Left hindlimb (tissue), 1 donor: ENCODE measurements around the gene NF1.
"Not testable (repeated sequence)": the region's sequence is repeated elsewhere in the genome, so short reads cannot be mapped to it uniquely, and the experiment has no call there.

Experiments
- DNase-seq: peaks from one replicate; pipeline ENCODE4 v3.0.0-alpha.2; 2018

The NF1 gene

DNA sequence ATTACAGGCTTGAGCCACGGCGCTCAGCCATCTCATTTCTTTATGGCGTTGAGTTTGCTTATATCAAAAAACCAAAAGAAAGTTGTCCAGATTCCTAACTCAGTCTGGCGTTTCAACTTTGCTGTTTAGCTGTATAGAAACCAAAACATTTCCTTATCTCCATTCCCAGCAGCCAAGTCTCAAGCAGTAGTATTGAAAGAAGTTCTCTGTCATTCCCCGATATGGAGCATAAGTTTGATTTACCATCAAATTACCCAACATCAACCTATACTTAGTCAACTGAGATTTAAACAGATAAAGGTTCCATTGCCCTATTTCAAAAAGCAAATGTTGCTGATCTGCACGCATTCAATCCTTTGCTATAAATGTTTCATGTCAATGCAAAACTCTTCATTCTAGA, 269.2 kb downstream of the NF1 start:
- no peak for DNase-seq

DNA sequence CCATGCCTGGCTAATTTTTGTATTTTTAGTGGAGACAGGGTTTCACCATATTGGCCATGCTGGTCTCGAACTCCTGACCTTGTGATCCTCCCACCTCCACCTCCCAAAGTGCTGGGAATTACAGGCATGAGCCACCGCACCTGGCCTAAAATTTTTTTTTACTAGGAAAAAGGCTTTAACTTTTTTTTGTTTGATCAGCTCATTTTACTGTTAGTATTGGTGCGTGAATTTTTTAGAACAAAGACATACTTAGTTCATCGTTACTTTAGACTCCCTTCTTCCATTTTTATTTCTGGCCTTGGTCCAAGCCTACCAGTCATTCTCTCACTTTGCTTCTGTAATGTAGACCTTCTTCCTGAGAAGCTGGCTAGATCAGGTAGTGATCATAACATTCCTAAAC, 271.3 kb downstream of the NF1 start:
- DNase-seq, result no peak

DNA sequence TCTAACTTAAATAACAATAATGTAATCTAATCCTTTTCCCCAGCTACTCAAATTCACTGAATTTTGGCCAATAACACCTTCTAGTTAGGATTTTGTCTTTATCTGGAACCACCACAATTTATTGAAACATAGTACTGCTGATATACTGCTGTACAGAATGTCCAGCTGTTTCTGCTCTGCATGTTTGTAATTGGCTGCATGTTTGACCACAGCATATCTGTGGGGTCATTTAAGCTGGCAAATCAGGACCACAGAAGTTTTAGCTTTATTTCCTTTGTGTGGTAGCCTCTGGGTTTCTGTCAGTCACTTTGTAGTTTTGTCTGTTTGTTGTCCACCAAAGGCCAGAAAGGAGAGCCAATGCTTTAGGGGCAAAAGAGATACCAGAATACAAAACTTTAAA, 274.5 kb downstream of the NF1 start:
- no peak for DNase-seq

DNA sequence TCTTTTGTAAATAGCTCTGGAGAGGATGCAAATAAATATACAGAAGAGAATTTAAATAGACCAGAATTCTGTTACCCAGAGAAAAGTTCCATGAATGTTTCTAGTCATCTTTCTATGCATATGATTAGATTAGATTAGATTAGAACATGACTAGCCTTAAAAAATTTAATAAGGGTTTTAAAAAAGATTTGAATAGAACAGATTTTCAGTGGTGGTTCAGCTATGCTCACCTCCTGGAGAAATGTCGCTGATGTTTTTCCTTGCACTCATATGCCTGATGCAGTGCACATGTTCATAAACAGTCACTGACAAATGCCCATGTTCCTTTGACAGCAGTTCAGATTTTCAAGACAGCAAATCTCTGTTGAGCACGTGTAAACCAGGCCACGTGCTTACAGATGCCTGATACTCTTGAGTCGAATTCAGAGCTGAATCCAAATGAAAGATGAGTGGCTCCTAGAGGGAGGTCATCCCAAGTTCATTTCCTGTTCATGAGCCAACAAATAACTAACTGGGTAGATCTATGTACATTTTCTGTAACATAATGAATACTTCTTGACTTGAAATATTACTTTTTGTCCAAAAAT, 276.8 kb downstream of the NF1 start:
- DNase-seq, result no peak

DNA sequence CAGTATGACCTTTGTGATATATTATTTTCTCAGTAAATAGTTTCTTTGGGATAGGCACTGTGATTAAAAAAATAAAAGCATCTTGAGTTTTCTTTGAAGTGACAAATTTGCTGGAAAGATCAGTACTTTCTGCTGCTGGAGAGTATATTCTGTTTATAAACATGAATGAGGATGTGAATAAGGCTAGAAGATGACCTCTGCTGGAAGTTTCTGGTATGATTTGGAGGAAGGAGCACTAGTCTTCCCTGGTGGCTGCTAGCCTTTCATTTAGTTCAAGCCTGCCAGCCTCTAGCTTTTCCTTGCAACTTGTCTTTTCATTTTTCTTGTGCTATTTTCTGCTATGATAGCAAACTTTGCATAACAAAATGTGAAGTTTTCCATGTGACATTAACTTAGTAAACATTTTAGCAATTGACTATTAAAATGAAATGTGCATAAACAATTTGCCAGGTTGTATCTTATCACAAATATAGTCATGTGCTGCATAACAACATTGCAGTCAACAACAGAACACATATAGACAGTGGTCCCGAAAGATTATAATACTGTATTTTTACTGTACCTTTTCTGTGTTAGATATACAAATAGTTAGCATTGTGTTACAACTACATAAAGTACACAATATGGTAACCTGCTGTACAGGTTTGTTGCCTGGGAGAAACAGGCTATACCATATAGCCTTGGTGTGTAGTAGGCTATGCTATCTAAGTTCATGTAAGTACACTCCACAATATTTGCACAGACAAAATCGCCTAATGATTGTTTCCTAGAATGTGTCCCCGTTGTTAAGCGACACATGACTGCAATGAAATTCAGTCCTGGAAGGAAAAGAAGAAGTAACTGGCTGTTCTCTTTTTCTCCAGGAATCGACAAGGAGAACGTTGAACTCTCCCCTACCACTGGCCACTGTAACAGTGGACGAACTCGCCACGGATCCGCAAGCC, 278.6 kb downstream of the NF1 start:
- no peak for DNase-seq

DNA sequence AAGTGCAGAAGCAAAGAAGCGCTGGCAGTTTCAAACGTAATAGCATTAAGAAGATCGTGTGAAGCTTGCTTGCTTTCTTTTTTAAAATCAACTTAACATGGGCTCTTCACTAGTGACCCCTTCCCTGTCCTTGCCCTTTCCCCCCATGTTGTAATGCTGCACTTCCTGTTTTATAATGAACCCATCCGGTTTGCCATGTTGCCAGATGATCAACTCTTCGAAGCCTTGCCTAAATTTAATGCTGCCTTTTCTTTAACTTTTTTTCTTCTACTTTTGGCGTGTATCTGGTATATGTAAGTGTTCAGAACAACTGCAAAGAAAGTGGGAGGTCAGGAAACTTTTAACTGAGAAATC, 279.3 kb downstream of the NF1 start:
- no peak for DNase-seq

DNA sequence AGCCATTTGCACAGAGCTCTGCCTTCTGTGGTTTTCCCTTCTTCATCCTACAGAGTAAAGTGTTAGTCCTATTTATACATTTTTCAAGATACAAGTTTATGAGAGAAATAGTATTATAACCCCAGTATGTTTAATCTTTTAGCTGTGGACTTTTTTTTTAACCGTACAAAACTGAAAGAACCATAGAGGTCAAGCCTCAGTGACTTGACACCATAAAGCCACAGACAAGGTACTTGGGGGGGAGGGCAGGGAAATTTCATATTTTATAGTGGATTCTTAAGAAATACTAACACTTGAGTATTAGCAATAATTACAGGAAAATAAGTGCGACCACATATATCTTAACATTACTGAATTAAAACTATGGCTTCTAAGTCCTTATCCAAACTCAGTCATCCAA, 279.7 kb downstream of the NF1 start:
- DNase-seq, result no peak

DNA sequence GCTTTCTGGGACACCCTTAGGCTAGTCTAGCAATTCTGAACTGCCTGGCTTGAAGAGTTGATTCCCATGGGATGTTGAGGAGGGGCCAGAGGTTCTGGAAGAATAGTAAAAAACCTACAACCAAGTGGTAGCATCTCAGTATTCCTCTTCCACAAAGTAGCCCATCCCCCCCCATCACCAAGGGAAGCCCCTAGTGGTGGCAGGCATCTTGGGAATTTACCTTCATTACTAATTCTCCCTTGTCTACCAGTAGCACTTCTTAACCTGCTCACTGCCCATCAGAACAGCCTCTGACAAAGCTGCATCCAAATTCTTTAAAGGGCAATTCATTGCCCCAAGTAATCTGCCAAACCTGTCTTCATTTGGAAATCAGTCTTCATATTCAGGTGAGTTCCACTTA, 283.9 kb downstream of the NF1 start:
- no peak for DNase-seq

DNA sequence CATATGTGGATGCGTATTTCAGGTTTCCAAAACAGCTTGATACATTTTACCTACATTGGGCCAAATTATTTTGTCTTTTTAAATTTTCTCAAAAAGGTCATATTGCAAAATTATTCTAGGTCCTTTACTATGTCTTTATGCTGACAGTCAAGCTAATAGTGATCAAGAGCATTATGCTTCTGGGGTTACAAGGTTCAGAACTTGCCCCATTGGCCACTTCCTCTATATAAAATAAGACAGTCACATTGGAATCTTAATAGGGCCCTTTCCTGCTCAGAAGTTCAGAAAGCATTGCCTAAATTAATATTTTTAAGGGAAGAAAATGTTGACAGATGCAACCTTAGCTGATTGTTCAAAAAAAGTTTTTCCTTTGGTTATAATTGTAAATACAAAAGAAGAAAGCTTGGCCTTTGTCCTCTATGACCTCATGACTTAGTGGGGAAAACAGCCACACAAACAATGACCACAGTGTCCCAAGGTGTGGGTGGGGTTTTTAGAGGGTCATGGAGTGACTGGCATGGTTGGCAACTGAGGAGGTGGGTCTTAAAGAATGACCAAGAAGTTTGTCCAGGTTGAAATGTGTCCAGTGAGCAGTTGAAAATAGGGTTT, 284.9 kb downstream of the NF1 start:
- DNase-seq, result no peak

DNA sequence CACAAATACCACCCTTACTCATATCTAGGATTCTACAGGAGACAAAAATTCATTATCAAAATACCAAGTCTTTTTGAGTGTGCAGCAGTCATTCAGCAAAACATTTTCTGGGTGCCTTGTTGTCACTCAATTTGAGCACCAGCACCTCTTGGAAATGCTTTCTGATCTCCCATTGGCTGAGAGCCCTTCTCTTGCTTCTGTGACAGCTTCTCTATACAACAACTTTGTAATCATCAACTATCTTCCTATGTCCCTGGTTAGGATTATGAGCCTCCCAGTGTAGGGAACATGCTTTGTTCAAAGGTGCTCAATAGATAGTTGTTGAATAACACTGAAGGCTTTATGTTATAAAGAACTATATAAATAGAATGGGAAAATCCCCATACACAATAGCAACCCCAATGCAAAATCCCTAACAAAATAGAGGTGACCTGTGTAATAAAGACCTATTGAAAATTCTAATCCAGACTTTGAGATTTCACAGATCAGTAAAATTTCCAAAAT, 286.4 kb downstream of the NF1 start:
- DNase-seq, result no peak

DNA sequence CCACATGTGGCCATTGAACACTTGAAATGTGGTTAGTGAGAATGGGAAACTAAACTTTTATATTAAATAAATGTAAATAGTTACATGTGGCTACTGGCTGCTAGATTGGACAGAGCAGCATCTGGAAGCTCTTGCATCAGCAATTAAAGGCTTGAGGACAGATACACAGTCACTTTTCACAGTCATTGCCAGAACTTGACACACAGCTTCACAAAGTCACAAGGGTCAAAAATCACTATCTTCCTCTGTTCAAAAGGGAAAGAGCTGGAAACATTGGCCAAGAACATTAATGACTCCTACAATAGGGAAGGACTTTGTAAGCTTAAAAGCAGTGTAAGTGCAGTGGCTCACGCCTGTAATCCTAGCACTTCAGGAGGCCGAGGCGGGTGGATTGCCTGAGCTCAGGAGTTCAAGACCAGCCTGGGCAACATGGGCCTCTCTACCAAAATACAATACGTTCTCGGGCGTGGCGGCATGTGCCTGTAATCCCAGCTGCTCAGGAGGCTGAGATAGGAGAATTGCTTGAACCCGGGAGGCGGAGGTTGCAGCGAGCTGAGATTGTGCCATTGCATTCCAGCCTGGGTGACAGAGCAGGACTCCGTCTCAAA, 288.0 kb downstream of the NF1 start:
- not testable (repeated sequence) for DNase-seq

DNA sequence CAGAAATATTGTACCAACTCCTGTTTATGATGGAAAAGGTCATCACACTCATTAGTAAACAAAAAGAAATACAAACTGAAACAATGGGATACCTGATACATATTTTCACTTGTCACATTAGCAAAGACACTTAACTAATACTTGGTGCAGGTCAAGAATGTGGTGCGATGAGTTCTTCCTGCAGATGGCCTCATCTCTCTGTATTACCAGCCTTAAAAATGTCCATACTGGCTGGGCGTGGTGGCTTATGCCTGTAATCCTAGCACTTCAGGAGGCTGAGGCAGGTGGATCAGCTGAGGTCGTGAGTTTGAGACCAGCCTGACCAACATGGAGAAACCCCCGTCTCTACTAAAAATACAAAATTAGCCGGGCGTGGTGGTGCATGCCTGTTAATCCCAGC, 288.7 kb downstream of the NF1 start:
- not testable (repeated sequence) for DNase-seq

DNA sequence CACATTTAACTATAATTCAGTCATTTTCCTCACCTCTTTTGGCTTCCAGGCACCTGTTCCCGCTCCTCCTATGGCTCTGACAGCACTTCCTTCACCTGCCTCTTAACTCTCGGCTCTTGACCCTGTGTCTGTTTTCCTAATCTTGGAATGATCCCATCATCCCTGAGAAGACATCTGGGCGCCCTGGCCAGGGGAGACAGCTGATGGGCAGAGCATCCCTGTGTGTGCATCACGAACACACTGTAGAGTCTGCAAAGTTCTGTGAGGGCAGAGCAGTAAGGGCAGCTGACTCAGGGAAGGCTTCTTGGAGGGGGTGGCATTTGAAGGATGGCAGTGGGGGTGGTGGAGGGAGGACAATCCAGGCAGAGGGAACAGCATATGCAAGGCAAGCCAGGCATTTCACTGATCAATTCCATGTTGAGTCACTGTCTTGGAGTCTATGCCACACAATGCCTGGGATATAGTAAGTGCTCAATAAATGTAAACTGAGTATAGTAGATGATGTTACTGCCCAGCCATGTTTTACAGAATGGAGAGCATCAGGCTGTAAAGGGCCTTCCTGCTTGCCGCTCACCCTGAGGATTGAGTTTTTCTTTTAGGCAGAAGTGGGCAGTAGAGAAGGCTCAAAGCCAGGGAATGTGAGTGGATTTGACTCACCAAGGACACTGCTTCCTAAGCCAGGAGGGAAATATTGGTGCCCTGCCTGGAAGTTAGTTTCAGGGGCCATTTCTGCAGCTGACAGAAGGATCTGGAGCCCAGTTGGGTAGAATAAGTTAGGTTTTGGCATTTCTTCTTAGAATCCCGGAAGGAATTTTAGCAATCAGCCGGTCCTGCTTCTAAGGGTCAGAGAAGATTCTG, 290.9 kb downstream of the NF1 start:
- no peak for DNase-seq

DNA sequence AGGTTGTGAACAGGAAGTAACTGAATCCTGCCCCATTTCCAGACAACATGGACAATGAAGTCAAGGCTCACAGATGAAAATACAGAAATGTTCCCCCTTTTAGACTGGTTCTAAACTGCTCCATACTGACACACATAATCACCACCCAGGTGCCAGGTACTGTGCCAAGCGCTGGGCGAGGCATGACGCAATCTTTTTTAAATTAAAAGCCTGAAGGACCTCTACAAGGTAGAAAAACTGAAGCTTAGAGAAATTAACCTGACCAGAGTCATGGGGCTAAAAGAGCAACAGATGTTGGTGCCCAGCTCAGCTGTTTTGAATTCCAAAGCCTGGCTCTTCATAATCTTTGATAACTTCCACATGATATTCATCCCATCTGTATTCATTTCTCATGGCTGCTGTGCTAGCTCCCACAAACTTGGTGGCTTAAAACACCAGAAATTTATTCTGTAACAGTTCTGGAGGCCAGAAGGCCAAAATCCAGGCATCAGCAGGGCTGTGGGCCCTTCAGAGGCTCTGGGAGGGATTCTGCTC, 291.8 kb downstream of the NF1 start:
- no peak for DNase-seq

DNA sequence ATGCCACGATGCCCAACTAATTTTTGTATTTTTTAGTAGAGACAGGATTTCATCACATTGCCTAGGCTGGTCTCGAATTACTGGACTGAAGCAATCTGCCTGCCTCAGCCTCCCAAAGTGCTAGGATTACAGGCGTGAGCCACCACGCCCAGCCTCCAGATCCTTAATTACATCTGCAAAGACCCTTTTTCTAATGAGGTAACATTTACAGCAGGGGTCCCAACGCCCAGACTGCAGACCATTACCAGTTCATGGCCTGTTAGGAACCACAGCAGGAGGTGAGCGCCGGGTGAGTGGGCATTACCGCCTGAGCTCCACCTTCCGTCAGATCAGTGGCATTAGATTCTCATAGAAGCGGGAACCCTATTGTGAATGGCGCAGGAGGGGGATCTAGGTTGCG, 292.7 kb downstream of the NF1 start:
- DNase-seq, result no peak

DNA sequence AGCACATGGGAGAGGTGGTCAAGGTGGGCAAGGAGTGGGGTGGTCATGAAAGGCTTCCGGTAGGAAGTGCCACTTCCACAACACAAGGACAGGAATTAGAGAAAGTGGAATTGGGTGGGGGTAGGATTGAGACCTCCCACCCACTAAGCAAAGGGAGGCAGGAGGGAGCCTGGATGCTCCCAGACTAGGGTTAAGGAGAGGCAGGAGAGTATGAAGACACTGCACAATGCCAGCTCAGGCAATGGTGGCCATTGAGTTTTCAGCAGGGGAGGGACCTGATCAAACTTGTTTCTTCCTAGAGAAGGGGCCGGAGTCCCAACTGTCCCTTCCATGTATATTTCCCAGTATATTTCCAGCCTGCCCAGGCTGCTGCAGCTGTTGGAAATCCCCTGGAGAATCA, 293.6 kb downstream of the NF1 start:
- DNase-seq, result no peak

DNA sequence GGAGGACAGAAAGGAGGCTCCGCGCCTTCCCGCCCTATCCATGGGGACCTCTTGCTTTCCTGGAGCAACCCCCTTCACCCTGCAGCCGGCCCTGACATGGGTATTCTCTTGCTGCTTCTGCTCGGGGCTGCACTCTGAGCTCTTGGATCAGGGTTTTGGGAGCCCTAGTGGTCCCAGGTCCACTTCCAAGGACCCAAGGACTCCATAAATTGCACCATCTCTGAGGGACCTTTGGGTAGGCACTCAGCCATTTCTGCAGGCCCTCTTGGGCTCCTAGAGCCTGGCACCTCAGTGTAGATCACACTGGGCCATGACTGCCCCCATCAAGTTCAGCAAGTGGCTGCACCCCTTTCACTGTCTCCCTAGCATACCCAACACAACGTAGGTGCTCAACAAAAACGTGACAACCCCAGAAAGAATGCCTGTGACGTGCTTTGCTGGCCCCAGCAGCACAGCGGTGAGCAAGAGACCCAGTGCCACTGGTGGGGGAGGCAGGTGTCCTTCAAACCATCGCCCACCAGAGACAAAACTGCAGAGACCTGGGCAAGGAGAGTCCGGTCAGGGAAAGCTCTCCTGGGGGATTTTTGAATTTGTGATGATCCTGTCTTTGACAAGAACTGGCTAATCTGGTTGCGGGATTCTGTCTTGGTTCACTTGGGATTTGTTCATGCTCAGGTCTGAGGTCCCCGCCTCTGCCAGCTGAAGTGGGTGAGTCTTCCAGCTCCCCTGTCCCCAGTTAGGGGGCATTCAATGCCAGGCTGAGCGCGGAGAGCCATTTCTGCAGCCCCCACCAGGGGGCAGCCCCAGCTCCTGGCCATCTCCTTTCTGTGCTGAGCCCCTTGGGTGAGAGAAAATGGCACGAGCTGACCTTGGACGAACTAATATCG, 294.2 kb downstream of the NF1 start:
- no peak for DNase-seq

DNA sequence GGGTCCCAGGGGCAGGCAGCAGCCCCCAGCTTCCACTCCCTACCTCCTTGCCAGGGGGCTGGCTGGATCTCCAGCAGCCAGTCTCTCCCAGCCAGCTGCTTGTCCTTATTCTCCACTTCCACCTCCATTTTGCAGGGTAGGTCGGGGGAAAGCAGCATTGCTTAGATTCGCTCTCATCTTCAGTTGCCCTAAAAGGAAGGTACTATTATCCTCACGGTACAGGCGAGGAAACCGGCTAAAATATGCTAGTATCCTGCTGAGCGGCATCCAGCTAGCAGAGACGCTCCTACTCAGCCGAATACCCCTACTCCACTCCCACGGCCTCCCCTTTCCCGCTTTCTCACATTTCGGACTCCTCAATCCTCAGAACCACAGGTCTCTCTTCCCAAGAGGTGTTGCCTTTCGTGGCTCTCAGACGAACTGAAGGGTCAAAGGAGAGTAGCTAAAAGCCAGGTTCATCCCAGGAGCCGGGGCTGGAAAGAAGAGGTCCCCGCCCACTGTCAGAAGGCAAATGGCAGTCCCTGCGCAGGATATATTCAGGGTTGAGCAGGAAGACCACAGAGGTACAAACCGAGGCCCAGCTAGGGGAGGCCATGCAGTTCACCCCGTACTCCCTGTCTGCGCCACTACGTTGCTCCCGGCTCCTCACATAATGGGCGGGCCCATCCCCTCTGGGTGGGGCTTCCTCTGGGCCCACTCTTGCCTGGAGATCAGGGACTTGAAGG, 295.0 kb downstream of the NF1 start:
- no peak for DNase-seq

DNA sequence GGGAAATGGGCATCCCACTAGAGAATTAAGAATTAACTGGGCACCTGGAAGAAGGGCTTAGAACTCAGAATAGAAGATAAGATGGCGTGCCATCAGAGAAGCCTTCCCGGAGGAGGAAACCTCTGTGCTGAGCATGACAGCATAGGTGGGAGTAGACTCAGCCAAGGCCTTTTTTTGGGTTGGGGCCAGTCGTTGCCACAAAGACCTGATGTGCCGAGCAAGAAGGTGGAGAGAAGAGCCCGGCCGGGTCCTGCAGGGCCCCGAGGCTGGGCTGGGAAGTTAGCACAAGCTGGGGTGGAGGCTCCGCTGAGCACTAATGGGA, 295.6 kb downstream of the NF1 start:
- no peak for DNase-seq

DNA sequence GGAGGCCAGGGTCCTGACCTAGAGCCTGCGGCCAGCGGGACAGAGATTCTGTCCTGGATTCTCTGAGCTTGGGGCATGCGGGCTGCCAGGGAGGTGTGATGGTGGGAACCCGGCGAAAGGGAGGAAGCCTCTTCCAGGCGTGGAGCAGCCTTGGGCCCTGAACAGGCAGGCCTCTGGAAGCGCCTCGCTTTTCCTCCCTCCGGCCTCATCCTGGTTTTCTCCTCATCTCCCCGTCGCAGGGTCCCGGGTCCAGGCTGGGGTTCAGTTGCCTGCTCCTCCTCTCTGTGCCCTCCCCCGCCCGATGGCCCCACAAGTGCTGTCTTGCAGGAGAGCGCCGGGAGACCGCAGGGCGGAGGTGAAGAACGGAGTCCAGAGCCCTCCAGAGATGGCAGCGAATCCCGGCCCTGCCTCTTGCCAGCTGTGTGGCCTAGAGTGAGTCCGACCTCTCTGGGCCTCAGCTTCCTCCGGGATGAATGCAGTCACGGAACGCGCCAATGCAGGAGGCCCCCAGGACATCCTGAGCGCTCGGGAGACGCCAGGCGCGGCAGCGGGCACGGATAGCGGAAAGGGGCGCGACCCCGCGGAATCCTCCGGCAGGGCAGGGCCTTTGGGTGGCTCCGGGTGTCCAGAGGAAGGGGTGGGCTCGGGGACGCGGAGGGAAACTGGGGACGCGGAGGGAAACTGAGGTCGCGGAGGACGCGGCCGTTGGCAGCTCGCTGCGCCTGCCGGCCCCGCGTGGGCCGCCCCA, 296.1 kb downstream of the NF1 start:
- no peak for DNase-seq
